ENCODE measurements around the gene SEC14L1. TPM values are rescaled to one million over a fixed set of nuclear protein-coding genes. Genes with fewer than 3 reads are reported as not detected.

SEC14L1 gene
- total and polyA plus RNA-seq, 2 of the 8 experiments (the other 6 are each of a cell fraction or from before 2014, with no cell fraction given), result 27.2 to 74.4 TPM

DNA sequence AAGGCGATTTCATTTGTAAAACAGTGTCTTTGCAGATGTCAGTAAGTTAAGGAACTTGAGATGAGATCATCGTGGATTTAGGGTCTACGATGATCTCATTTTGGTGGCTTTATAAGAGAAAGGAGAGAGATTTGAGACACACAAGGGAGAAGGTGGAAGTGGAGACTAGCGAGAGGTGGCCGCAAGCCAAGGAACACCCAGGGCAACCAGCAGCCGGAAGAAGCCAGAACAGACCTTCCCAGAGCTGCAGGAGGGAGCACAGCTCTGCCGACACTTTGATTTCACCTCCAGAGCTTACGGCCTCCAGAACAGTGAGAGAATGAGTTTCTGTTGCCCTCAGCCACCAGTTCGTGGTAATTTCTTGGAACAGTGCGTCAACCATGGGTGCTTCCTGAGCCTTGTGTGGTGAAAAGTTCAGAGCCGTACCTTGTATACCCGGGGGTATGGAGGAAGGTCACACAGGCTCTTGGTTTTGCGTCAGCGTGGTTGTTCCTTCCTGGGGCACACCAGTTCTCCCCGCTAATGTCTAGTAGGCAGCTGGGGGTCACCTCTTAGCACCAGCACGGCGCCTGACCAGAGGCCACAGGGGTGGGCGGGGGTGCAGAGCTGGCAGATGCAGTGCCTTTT is 12.9 kb upstream of the SEC14L1 start:
- CTCF ChIA-PET (ENCODE audit: partially characterized antibody), result interaction anchor here (0.8 to 2.1 kb wide), 3 partner anchors 8 to 62 kb away, joined by 3 to 11 read pairs (median 4); no protein-coding TSS in a partner anchor
- no peak for FAIRE-seq
- POLR2A ChIA-PET (ENCODE audit: partially characterized antibody), result interaction anchor here (5.1 kb wide), 1 partner anchor 9 kb away, joined by 23 read pairs; no protein-coding TSS in a partner anchor

More for the DNA sequence above, 12.9 kb upstream of the SEC14L1 start:
- H4K91ac ChIP-seq (replicated peaks; ENCODE audit: insufficient read length, low read length), result no peak overlapping the region
- no peaks in the 10 kb centered on the region; a peak in 1 of 7 replicates for H3K4me1 ChIP-seq (replicated peaks in 1 of 4; ENCODE audit: control insufficient read depth in 3 of 4, insufficient read depth in 4 of 4, low read length in 3 of 4)
- H3K23ac ChIP-seq (ENCODE audit: insufficient read length), result no peak overlapping the region
- TF ChIP-seq CBX8 (IDR thresholded peaks at IDR 0.05; ENCODE audit: borderline replicate concordance, low read depth, low read length), result no peak
- TF ChIP-seq SP2 (IDR thresholded peaks at IDR 0.05; ENCODE audit: low read length), result no peak
- TF ChIP-seq SIN3A (conservative IDR thresholded peaks at IDR 0.05 in 1 of 2, IDR thresholded peaks at IDR 0.05 in 1 of 2; ENCODE audit: low read depth in 1 of 2, low read length in 2 of 2), result no peak
- no peak for TF ChIP-seq GTF2F1 (IDR thresholded peaks at IDR 0.05; ENCODE audit: borderline replicate concordance, low read depth, low read length)
- TF ChIP-seq KDM4A (IDR thresholded peaks at IDR 0.05; ENCODE audit: low read depth, low read length, severe bottlenecking), result no peak
- TF ChIP-seq POLR2AphosphoS5 (IDR thresholded peaks at IDR 0.05; ENCODE audit: low read depth, low read length), result no peak
- TF ChIP-seq YY1 (IDR thresholded peaks at IDR 0.05; ENCODE audit: low read depth, low read length), result no peak
- no peak for TF ChIP-seq SP4 (IDR thresholded peaks at IDR 0.05; ENCODE audit: low read length)
- no peak for TF ChIP-seq GABPA (IDR thresholded peaks at IDR 0.05; ENCODE audit: borderline replicate concordance, insufficient read depth, low read length)
- TF ChIP-seq HDAC2 (IDR thresholded peaks at IDR 0.05; ENCODE audit: borderline replicate concordance in 1 of 2, low read depth in 2 of 2, low read length in 2 of 2), result no peak
- TF ChIP-seq ASH2L (IDR thresholded peaks at IDR 0.05; ENCODE audit: low read length), result no peak
- no peak for TF ChIP-seq EGR1 (IDR thresholded peaks at IDR 0.05; ENCODE audit: borderline replicate concordance, low read depth, low read length)
- TF ChIP-seq TBP (IDR thresholded peaks at IDR 0.05; ENCODE audit: low read depth, low read length), result no peak
- H3K4me2 ChIP-seq (ENCODE audit: insufficient read depth in 1 of 2, low read depth in 2 of 2, low read length in 2 of 2), result no peak overlapping the region
- no peak overlapping the region; the same call in 1 of the 2 replicates for H3K18ac ChIP-seq (ENCODE audit: extremely low read depth, low read length)
- H4K20me1 ChIP-seq (replicated peaks in 1 of 2; ENCODE audit: control insufficient read depth in 1 of 2, insufficient read depth in 2 of 2, low read length in 2 of 2), result no peaks in the 10 kb centered on the region
- H2BK120ac ChIP-seq (replicated peaks; ENCODE audit: low read depth, low read length), result no peak overlapping the region
- WGBS, 2 experiments (ENCODE audit: extremely low coverage in 1 of 2, insufficient coverage in 1 of 2, insufficient read length in 1 of 2, insufficient replicate concordance in 2 of 2, low coverage in 1 of 2, low lambda C conversion rate in 2 of 2, missing lambda C conversion rate in 1 of 2), result 91% methylated on average over 18 of the region's 18 CpGs; no CpG with 5 or more reads in 1 of the 2 experiments
- no peaks in the 10 kb centered on the region for H3K27me3 ChIP-seq (replicated peaks in 1 of 4; ENCODE audit: control insufficient read depth in 3 of 4, extremely low read depth in 1 of 4, insufficient read depth in 3 of 4, low read length in 3 of 4)
- H2BK12ac ChIP-seq (ENCODE audit: low read depth, low read length), result no peak overlapping the region
- H2AFZ ChIP-seq (ENCODE audit: low read length), result no peak overlapping the region
- no peak overlapping the region for H4K8ac ChIP-seq (ENCODE audit: extremely low read depth, insufficient read depth, low read length)
- H3K4ac ChIP-seq (replicated peaks; ENCODE audit: insufficient read length, low read depth, low read length), result no peak overlapping the region
- H2BK15ac ChIP-seq (ENCODE audit: low read length), result no peak overlapping the region
- DNase-seq (ENCODE audit: low read depth in 1 of 2, low spot score in 2 of 2), result no peak
- H4K5ac ChIP-seq (ENCODE audit: insufficient read length, low read depth, low read length), result no peak overlapping the region
- no peaks in the 10 kb centered on the region for H3K79me2 ChIP-seq (ENCODE audit: control insufficient read depth in 1 of 2, insufficient read depth in 2 of 2, low read length in 2 of 2)
- no peak overlapping the region for H3K27ac ChIP-seq (ENCODE audit: low read depth, low read length)
- H3K14ac ChIP-seq (ENCODE audit: insufficient read length), result no peak overlapping the region
- H2BK20ac ChIP-seq (ENCODE audit: low read length), result no peak overlapping the region
- no peaks in the 10 kb centered on the region for H3K9me3 ChIP-seq (ENCODE audit: insufficient read depth in 2 of 2, low read depth in 1 of 2, low read length in 1 of 2)
- H3K9ac ChIP-seq (replicated peaks in 1 of 4; ENCODE audit: extremely low read depth in 1 of 4, low read depth in 3 of 4, low read length in 3 of 4), result no peak overlapping the region
- H2AK5ac ChIP-seq (ENCODE audit: low read depth, low read length), result no peak overlapping the region
- H3K36me3 ChIP-seq (ENCODE audit: control insufficient read depth in 2 of 4, insufficient read depth in 4 of 4, low read length in 3 of 4), result no peaks in the 10 kb centered on the region
- H3K4me3 ChIP-seq (ENCODE audit: extremely low read depth in 1 of 4, insufficient read depth in 2 of 4, low read depth in 3 of 4, low read length in 4 of 4), result no peak overlapping the region
- H3K23me2 ChIP-seq (ENCODE audit: low read depth, low read length), result no peaks in the 10 kb centered on the region
- H3K79me1 ChIP-seq (ENCODE audit: low read depth, low read length), result no peaks in the 10 kb centered on the region
- no peak overlapping the region for H2BK5ac ChIP-seq (ENCODE audit: low read depth, low read length)
- H3K56ac ChIP-seq (replicated peaks; ENCODE audit: insufficient read length, low read depth, low read length), result no peak overlapping the region
